Breast epithelium (tissue), 4 donors: ENCODE data around the gene ATXN1. TPM values are rescaled to one million over a fixed set of nuclear protein-coding genes. Genes with fewer than 3 reads are reported as not detected.

ENCODE experiments used
- DNase-seq, 2 donors: peaks; one replicate each; pipeline ENCODE4 v3.0.0-alpha.2; 2019; ENCODE audit warnings: low spot score in 2 of 2
- H3K27ac ChIP-seq, 2 donors: fragments of 200-600 bp; sonication (generic) in 1 of 2; one replicate each; pipeline ENCODE4 v1.5.1; 2016 to 2019; ENCODE audit warnings: mild to moderate bottlenecking in 1 of 2
- H3K27me3 ChIP-seq, 2 donors: fragments of 200-600 bp; sonication (generic) in 1 of 2; one replicate each; pipeline versions ENCODE4 v1.5.1 to v1.6.0; 2017 to 2019; ENCODE audit warnings: control low read depth in 1 of 2, mild to moderate bottlenecking in 1 of 2
- H3K36me3 ChIP-seq: fragments of 200-600 bp; one replicate; pipeline ENCODE4 v1.5.1; 2019
- H3K4me1 ChIP-seq, 2 donors: fragments of 200-600 bp; sonication (generic); one replicate each; pipeline ENCODE4 v1.5.1; 2016 to 2019; ENCODE audit warnings: control low read depth in 1 of 2
- H3K4me3 ChIP-seq, 3 donors: fragments of 200-600 bp; sonication (generic); 1 replicate in 2 of 3; 2 replicates in 1 of 3; pipeline ENCODE4 v1.5.1; 2016 to 2019; ENCODE audit warnings: mild to moderate bottlenecking in 3 of 3, moderate library complexity in 2 of 3
- H3K9me3 ChIP-seq, 2 donors: fragments of 200-600 bp; sonication (generic) in 1 of 2; one replicate each; pipeline ENCODE4 v1.5.1; 2016 to 2019; ENCODE audit warnings: control low read depth in 1 of 2
- CTCF ChIP-seq, 3 donors: fragments of 450-650 bp; IDR thresholded peaks; one replicate each; pipeline ENCODE4 v1.5.1; 2016 to 2017; ENCODE audit warnings: antibody characterized with exemption in 3 of 3, mild to moderate bottlenecking in 3 of 3, moderate library complexity in 3 of 3
- POLR2A ChIP-seq: fragments of 450-650 bp; IDR thresholded peaks from one replicate; pipeline ENCODE4 v1.6.1; 2016; ENCODE audit warnings: antibody characterized with exemption, mild to moderate bottlenecking, moderate library complexity
- POLR2AphosphoS5 ChIP-seq, 3 donors: sonication (generic); formaldehyde crosslinking; IDR thresholded peaks; one replicate each; pipeline ENCODE4 v1.6.1; 2017; ENCODE audit warnings: antibody characterized with exemption in 3 of 3
- intact Hi-C: fragments of 100-400 bp; cut with DNase I; formaldehyde crosslinking; loops from one replicate; pipeline ENCODE4 v1.15.1; 2023; ENCODE audit warnings: low total_unique reads
- total RNA-seq, 3 donors: library from RNA; depleted of rRNA; stranded (reverse); fragments of >200 nt; gene quantifications; one replicate each; pipeline ENCODE4 v1.1.0, GENCODE V29; 2016

ATXN1 gene
- total RNA-seq, 3 donors from 2014 or later, result 26.7 to 63.2 (median 37.4) TPM

- Histone ChIP-seq H3K27me3 (no peaks in the 10 kb centered on the region), H3K36me3 (no peaks in the 10 kb centered on the region), H3K9me3 (peaks cover 0 to 6% of the 10 kb centered on the region in 2 donors), H3K4me1 (no peaks in the 10 kb centered on the region), H3K27ac (no peak overlapping the region), H3K4me3 (no peak overlapping the region)
- intact Hi-C loops, result no loop called here
- TF ChIP-seq POLR2A (no peak), POLR2AphosphoS5 (IDR thresholded peaks at IDR 0.05) (no peak), CTCF (IDR thresholded peaks at IDR 0.05) (no peak)
- no peak for DNase-seq
Observed at GRCh38 chr6:16639684-16640480, 121.4 kb downstream of the ATXN1 start.

GRCh38 chr6:16637635-16638034 lies 123.6 kb downstream of the ATXN1 start:
- TF ChIP-seq POLR2AphosphoS5 (IDR thresholded peaks at IDR 0.05) (no peak), CTCF (IDR thresholded peaks at IDR 0.05) (no peak), POLR2A (no peak)
- intact Hi-C loops, result no loop called here

GRCh38 chr6:16635810-16636602 lies 125.3 kb downstream of the ATXN1 start:
- Histone ChIP-seq H3K4me1 (no peaks in the 10 kb centered on the region), H3K36me3 (no peaks in the 10 kb centered on the region), H3K27me3 (no peaks in the 10 kb centered on the region), H3K4me3 (no peak overlapping the region), H3K9me3 (peaks cover 0 to 2% of the 10 kb centered on the region in 2 donors), H3K27ac (peak overlapping the region in 1 of 2 donors; percentile 1)
- intact Hi-C loops, result no loop called here
- no peak for TF ChIP-seq POLR2AphosphoS5 (IDR thresholded peaks at IDR 0.05)
- no peak for TF ChIP-seq CTCF (IDR thresholded peaks at IDR 0.05)
- TF ChIP-seq POLR2A, result no peak
- DNase-seq, result no peak

More at GRCh38 chr6:16637635-16638034, 123.6 kb downstream of the ATXN1 start:
- no peaks in the 10 kb centered on the region for H3K27me3 ChIP-seq
- H3K36me3 ChIP-seq, result no peaks in the 10 kb centered on the region
- peaks cover 0 to 6% of the 10 kb centered on the region in 2 donors for H3K9me3 ChIP-seq
- DNase-seq, result no peak
- no peak overlapping the region for H3K27ac ChIP-seq
- H3K4me1 ChIP-seq, result no peaks in the 10 kb centered on the region
- no peak overlapping the region for H3K4me3 ChIP-seq

- H3K4me1 ChIP-seq, result no peaks in the 10 kb centered on the region
- no peaks in the 10 kb centered on the region for H3K9me3 ChIP-seq
- no peaks in the 10 kb centered on the region for H3K36me3 ChIP-seq
- TF ChIP-seq POLR2AphosphoS5 (IDR thresholded peaks at IDR 0.05), result no peak
- no peak for TF ChIP-seq CTCF (IDR thresholded peaks at IDR 0.05)
- no peak for TF ChIP-seq POLR2A
- no peak for DNase-seq
- intact Hi-C loops, result no loop called here
- H3K27me3 ChIP-seq, result no peaks in the 10 kb centered on the region
- no peak overlapping the region for H3K27ac ChIP-seq
- no peak overlapping the region for H3K4me3 ChIP-seq
Observed at GRCh38 chr6:16635291-16635809, 125.9 kb downstream of the ATXN1 start.

GRCh38 chr6:16634855-16635254 lies 126.4 kb downstream of the ATXN1 start:
- intact Hi-C loops, result no loop called here
- TF ChIP-seq CTCF (IDR thresholded peaks at IDR 0.05) (no peak), POLR2A (no peak), POLR2AphosphoS5 (IDR thresholded peaks at IDR 0.05) (no peak)
- no peaks in the 10 kb centered on the region for H3K27me3 ChIP-seq
- DNase-seq, result no peak
- H3K27ac ChIP-seq, result no peak overlapping the region
- no peak overlapping the region for H3K4me3 ChIP-seq
- H3K4me1 ChIP-seq, result no peaks in the 10 kb centered on the region
- H3K9me3 ChIP-seq, result no peaks in the 10 kb centered on the region
- no peaks in the 10 kb centered on the region for H3K36me3 ChIP-seq
